SK-N-MC (cell line): ENCODE measurements around the gene PRKAR2B.

ENCODE experiments used
- EZH2 ChIP-seq: fragments of 200-600 bp; sonication (generic); IDR thresholded peaks from one replicate; pipeline ENCODE4 v1.6.1; 2017; ENCODE audit warnings: antibody characterized with exemption
- FOXP2 ChIP-seq: optimal IDR thresholded peaks from 2 replicates; pipeline ENCODE3; 2011; ENCODE audit warnings: mild to moderate bottlenecking, moderate library complexity; ENCODE audit not compliant: insufficient read depth; ENCODE audit errors: extremely low read length, control extremely low read depth
- POLR2AphosphoS5 ChIP-seq: IDR thresholded peaks from 2 replicates; pipeline ENCODE4 v1.6.1; 2012; ENCODE audit warnings: mild to moderate bottlenecking, low read depth, low read length, borderline replicate concordance

- no peak for TF ChIP-seq EZH2
- no peak for TF ChIP-seq POLR2AphosphoS5
- no peak for TF ChIP-seq FOXP2
These were observed 104.2 kb downstream of the PRKAR2B start for GRCh38 chr7:107148721-107149120.
